Prostate gland (tissue), 2 donors: ENCODE data around the gene ARMC9. TPM values are rescaled to one million over a fixed set of nuclear protein-coding genes. Genes with fewer than 3 reads are reported as not detected.

Experiments
- DNase-seq: peaks from one replicate; pipeline ENCODE4 v3.0.0-alpha.2; 2019; ENCODE audit warnings: low spot score
- H3K27ac ChIP-seq, 2 donors: fragments of 200-600 bp; sonication (generic); 2 replicates each; pipeline ENCODE4 v1.5.1; 2017 to 2019
- H3K27me3 ChIP-seq: fragments of 200-600 bp; sonication (generic); replicated peaks from 2 replicates; pipeline ENCODE4 v1.5.1; 2019; ENCODE audit not compliant: insufficient read depth
- H3K36me3 ChIP-seq, 2 donors: fragments of 200-600 bp; sonication (generic); 1 replicate in 1 of 2; 2 replicates in 1 of 2; pipeline versions ENCODE4 v1.5.1 to v1.8.1; 2017 to 2019
- H3K4me1 ChIP-seq: fragments of 200-600 bp; sonication (generic); replicated peaks from 2 replicates; pipeline ENCODE4 v1.5.1; 2019
- H3K4me3 ChIP-seq, 2 donors: fragments of 200-600 bp; sonication (generic); 2 replicates each; pipeline ENCODE4 v1.5.1; 2017 to 2019
- H3K9me3 ChIP-seq: fragments of 200-600 bp; sonication (generic); 2 replicates; pipeline ENCODE4 v1.5.1; 2017
- CTCF ChIP-seq, 4 experiments: fragments of 200-600 bp in 2 of 4; fragments of 450-650 bp in 2 of 4; sonication (generic) in 2 of 4; IDR thresholded peaks; 1 replicate in 3 of 4; 2 replicates in 1 of 4; pipeline ENCODE4 v1.5.1; 2016 to 2019; ENCODE audit warnings: antibody characterized with exemption in 4 of 4, mild to moderate bottlenecking in 2 of 4, moderate library complexity in 2 of 4
- POLR2A ChIP-seq: fragments of 450-650 bp; IDR thresholded peaks from one replicate; pipeline ENCODE4 v1.6.1; 2016; ENCODE audit warnings: antibody characterized with exemption, mild to moderate bottlenecking
- POLR2AphosphoS5 ChIP-seq: sonication (generic); formaldehyde crosslinking; IDR thresholded peaks from one replicate; pipeline ENCODE4 v1.6.1; 2017; ENCODE audit warnings: antibody characterized with exemption
- WGBS: methylation state at CpG from one replicate; pipeline ENCODE4 v1.1.5; 2018; 5-methylcytosine and 5-hydroxymethylcytosine counted together
- intact Hi-C: fragments of 100-400 bp; cut with DNase I; formaldehyde crosslinking; loops from one replicate; pipeline ENCODE4 v1.14.2; 2022
- total RNA-seq, 2 donors: library from RNA; depleted of rRNA; stranded (reverse); fragments of >200 nt; gene quantifications; one replicate each; pipeline ENCODE4 v1.1.0, GENCODE V29; 2016

ARMC9 gene
- total RNA-seq, 2 donors from 2014 or later = 11.3 to 40.0 TPM

- no peaks in the 10 kb centered on the region for H3K4me1 ChIP-seq
- intact Hi-C loops = no loop called here
- H3K4me3 ChIP-seq = no peak overlapping the region
- no peaks in the 10 kb centered on the region for H3K36me3 ChIP-seq
- H3K27ac ChIP-seq = no peak overlapping the region
- TF ChIP-seq CTCF (IDR thresholded peaks at IDR 0.05) = no peak
- no peak for TF ChIP-seq POLR2A
- no peak for TF ChIP-seq POLR2AphosphoS5
- no peak for DNase-seq
- H3K9me3 ChIP-seq = no peaks in the 10 kb centered on the region
- 94% methylated on average over 9 of the region's 9 CpGs for WGBS
- H3K27me3 ChIP-seq = no peaks in the 10 kb centered on the region
Observed at GRCh38 chr2:231332872-231333500, 134.6 kb downstream of the ARMC9 start.

- H3K36me3 ChIP-seq = no peaks in the 10 kb centered on the region
- no peak for TF ChIP-seq POLR2AphosphoS5
- TF ChIP-seq CTCF (IDR thresholded peaks at IDR 0.05) = no peak
- TF ChIP-seq POLR2A = no peak
- no peaks in the 10 kb centered on the region for H3K4me1 ChIP-seq
- 90% methylated on average over 14 of the region's 14 CpGs for WGBS
- H3K27ac ChIP-seq = no peak overlapping the region
- intact Hi-C loops = no loop called here
- DNase-seq = no peak
- no peak overlapping the region for H3K4me3 ChIP-seq
- H3K27me3 ChIP-seq = no peaks in the 10 kb centered on the region
- no peaks in the 10 kb centered on the region for H3K9me3 ChIP-seq
Observed at GRCh38 chr2:231334179-231334930, 135.9 kb downstream of the ARMC9 start.

GRCh38 chr2:231334981-231335380 lies 136.6 kb downstream of the ARMC9 start:
- DNase-seq = no peak
- intact Hi-C loops = no loop called here
- Histone ChIP-seq H3K27ac (no peak overlapping the region), H3K27me3 (no peaks in the 10 kb centered on the region), H3K4me3 (no peak overlapping the region), H3K36me3 (no peaks in the 10 kb centered on the region), H3K4me1 (no peaks in the 10 kb centered on the region), H3K9me3 (no peaks in the 10 kb centered on the region)
- no peak for TF ChIP-seq POLR2A
- no peak for TF ChIP-seq POLR2AphosphoS5
- TF ChIP-seq CTCF (IDR thresholded peaks at IDR 0.05) = no peak
- WGBS = 97% methylated on average over 5 of the region's 5 CpGs

- Histone ChIP-seq H3K27me3 (no peaks in the 10 kb centered on the region), H3K4me1 (no peaks in the 10 kb centered on the region), H3K27ac (no peak overlapping the region), H3K9me3 (no peaks in the 10 kb centered on the region), H3K36me3 (no peaks in the 10 kb centered on the region), H3K4me3 (no peak overlapping the region)
- DNase-seq = no peak
- TF ChIP-seq CTCF (IDR thresholded peaks at IDR 0.05) (no peak), POLR2A (no peak), POLR2AphosphoS5 (no peak)
- 87% methylated on average over 13 of the region's 13 CpGs for WGBS
- intact Hi-C loops = no loop called here
Observed at GRCh38 chr2:231335591-231335990, 137.2 kb downstream of the ARMC9 start.

GRCh38 chr2:231336236-231336635 lies 137.8 kb downstream of the ARMC9 start:
- intact Hi-C loops = no loop called here
- Histone ChIP-seq H3K36me3 (no peaks in the 10 kb centered on the region), H3K27me3 (no peaks in the 10 kb centered on the region), H3K27ac (no peak overlapping the region), H3K9me3 (no peaks in the 10 kb centered on the region), H3K4me1 (no peaks in the 10 kb centered on the region), H3K4me3 (no peak overlapping the region)
- no peak for DNase-seq
- WGBS = 88% methylated on average over 11 of the region's 11 CpGs
- no peak for TF ChIP-seq CTCF (IDR thresholded peaks at IDR 0.05)
- TF ChIP-seq POLR2A = no peak
- no peak for TF ChIP-seq POLR2AphosphoS5
